ENCODE results near the gene ADGRG2.

GRCh38 chrX:19168609-19169008, 46.3 kb upstream of the ADGRG2 start:
- TF ChIP-seq POLR2AphosphoS5 (IDR thresholded peaks at IDR 0.05) (no peak), CTCF (IDR thresholded peaks at IDR 0.05 in 8 of 11, conservative IDR thresholded peaks at IDR 0.05 in 3 of 11) (no peak)

Measured in spleen (tissue), 7 donors.